Upper lobe of left lung (tissue), 4 donors: ENCODE measurements around the gene MKRN1.

Experiments used
- CTCF ChIP-seq, 6 experiments: fragments of 450-650 bp in 4 of 6; fragments of 200-600 bp in 2 of 6; sonication (generic) in 2 of 6; IDR thresholded peaks; one replicate each; pipeline ENCODE4 v1.5.1; 2016 to 2019; ENCODE audit warnings: antibody characterized with exemption in 6 of 6
- POLR2A ChIP-seq, 4 donors: fragments of 450-650 bp; IDR thresholded peaks; one replicate each; pipeline ENCODE4 v1.5.1; 2016 to 2017; ENCODE audit warnings: antibody characterized with exemption in 4 of 4, mild to moderate bottlenecking in 2 of 4
- POLR2AphosphoS5 ChIP-seq, 2 donors: sonication (generic); formaldehyde crosslinking; IDR thresholded peaks; one replicate each; pipeline ENCODE4 v1.5.1; 2017; ENCODE audit warnings: antibody characterized with exemption in 2 of 2

GRCh38 chr7:140519007-140519399 lies 39.7 kb upstream of the MKRN1 start:
- no peak for TF ChIP-seq CTCF (IDR thresholded peaks at IDR 0.05)
- no peak for TF ChIP-seq POLR2AphosphoS5 (IDR thresholded peaks at IDR 0.05)
- no peak for TF ChIP-seq POLR2A (IDR thresholded peaks at IDR 0.05)
